ENCODE results near the gene PDLIM1. TPM values are rescaled to one million over a fixed set of nuclear protein-coding genes. Genes with fewer than 3 reads are reported as not detected.

Gene PDLIM1
- total RNA-seq, 1 experiment from 2014 or later: 202 TPM

GRCh38 chr10:95245425-95246055 is 45.3 kb downstream of the PDLIM1 start:
- Histone ChIP-seq H3K79me2 (ENCODE audit: low read depth) (0 out of 2 replicates have a peak, but pooled peaks cover 2% of the 10 kb centered on the region), H4K20me1 (ENCODE audit: insufficient read depth) (no peaks in the 10 kb centered on the region), H3K36me3 (ENCODE audit: low read depth) (no peaks in the 10 kb centered on the region), H3K4me3 (no peak overlapping the region), H3K4me1 (replicated peaks; ENCODE audit: insufficient read depth) (peaks cover 15% of the 10 kb centered on the region; the same call in 1 of the 2 replicates), H3K9me3 (ENCODE audit: insufficient read depth, low read depth) (no peaks in the 10 kb centered on the region), H2AFZ (no peak overlapping the region), H3F3A (ENCODE audit: insufficient read depth, low read depth) (peaks cover 19% of the 10 kb centered on the region; the same call in 1 of the 2 replicates), H3K9me2 (ENCODE audit: insufficient read depth) (no peaks in the 10 kb centered on the region), H3K27ac (no peak overlapping the region), H3K27me3 (ENCODE audit: insufficient read depth, low read depth) (no peaks in the 10 kb centered on the region), H3K4me2 (no peak overlapping the region)
- ChIA-PET POLR2A (ENCODE audit: unreplicated experiment) (no interaction called here), CTCF (no interaction called here)
- intact Hi-C loops (cut with micrococcal nuclease; ENCODE audit: unreplicated experiment): loop anchor here (1.0 to 10.0 kb wide), 4 partner anchors 19 to 281 kb away; partner anchors contain the start of gene PDLIM1
- BruUV-seq (replicated peaks): no TSS peak
- TF ChIP-seq CTCF (conservative IDR thresholded peaks at IDR 0.05) (no peak), EZH2 (IDR thresholded peaks at IDR 0.05; ENCODE audit: low read depth) (no peak)
- DNase-seq: no peak

GRCh38 chr10:95244152-95244551 is 46.7 kb downstream of the PDLIM1 start:
- H3K36me3 ChIP-seq (ENCODE audit: low read depth): no peaks in the 10 kb centered on the region
- no peaks in the 10 kb centered on the region for H3K9me3 ChIP-seq (ENCODE audit: insufficient read depth, low read depth)
- H4K20me1 ChIP-seq (ENCODE audit: insufficient read depth): no peaks in the 10 kb centered on the region
- no peak for TF ChIP-seq CTCF (conservative IDR thresholded peaks at IDR 0.05)
- TF ChIP-seq EZH2 (IDR thresholded peaks at IDR 0.05; ENCODE audit: low read depth): no peak
- H3K27me3 ChIP-seq (ENCODE audit: insufficient read depth, low read depth): no peaks in the 10 kb centered on the region
- H3K27ac ChIP-seq: no peak overlapping the region
- CTCF ChIA-PET: interaction anchor here (0.6 to 2.0 kb wide), 3 partner anchors 35 to 1059 kb away, joined by 6 to 25 read pairs (median 9); no protein-coding TSS in a partner anchor
- intact Hi-C loops (cut with micrococcal nuclease; ENCODE audit: unreplicated experiment): loop anchor here (10.0 kb wide), 1 partner anchor 279 kb away; no protein-coding TSS in a partner anchor
- no peak for DNase-seq
- no peak overlapping the region for H3K4me2 ChIP-seq
- BruUV-seq (replicated peaks): no TSS peak
- POLR2A ChIA-PET (ENCODE audit: unreplicated experiment): interaction anchor here (0.7 kb wide), 1 partner anchor 23 kb away, joined by 5 read pairs; no protein-coding TSS in a partner anchor
- peaks cover 19% of the 10 kb centered on the region; the same call in 1 of the 2 replicates for H3F3A ChIP-seq (ENCODE audit: insufficient read depth, low read depth)
- no peak overlapping the region for H3K4me3 ChIP-seq
- H3K9me2 ChIP-seq (ENCODE audit: insufficient read depth): no peaks in the 10 kb centered on the region
- H3K4me1 ChIP-seq (replicated peaks; ENCODE audit: insufficient read depth): peaks cover 15% of the 10 kb centered on the region; the same call in 1 of the 2 replicates
- H3K79me2 ChIP-seq (ENCODE audit: low read depth): no peaks in the 10 kb centered on the region
- H2AFZ ChIP-seq: no peak overlapping the region

- Histone ChIP-seq H4K20me1 (ENCODE audit: insufficient read depth) (no peaks in the 10 kb centered on the region), H3K4me2 (no peak overlapping the region), H3K9me3 (ENCODE audit: insufficient read depth, low read depth) (no peaks in the 10 kb centered on the region), H3K27ac (no peak overlapping the region), H3K4me1 (replicated peaks; ENCODE audit: insufficient read depth) (peaks cover 19% of the 10 kb centered on the region; the same call in 1 of the 2 replicates), H3K79me2 (ENCODE audit: low read depth) (no peaks in the 10 kb centered on the region), H3K9me2 (ENCODE audit: insufficient read depth) (no peaks in the 10 kb centered on the region), H3F3A (ENCODE audit: insufficient read depth, low read depth) (peaks cover 19% of the 10 kb centered on the region; the same call in 1 of the 2 replicates), H3K4me3 (no peak overlapping the region), H3K27me3 (ENCODE audit: insufficient read depth, low read depth) (no peaks in the 10 kb centered on the region), H3K36me3 (ENCODE audit: low read depth) (no peaks in the 10 kb centered on the region), H2AFZ (no peak overlapping the region)
- TF ChIP-seq EZH2 (IDR thresholded peaks at IDR 0.05; ENCODE audit: low read depth): no peak
- no peak for TF ChIP-seq CTCF (conservative IDR thresholded peaks at IDR 0.05)
- DNase-seq: no peak
- ChIA-PET POLR2A (ENCODE audit: unreplicated experiment) (no interaction called here), CTCF (interaction anchor here (0.5 to 2.0 kb wide), 3 partner anchors 21 to 60 kb away, joined by 3 to 25 read pairs (median 3); no protein-coding TSS in a partner anchor)
- intact Hi-C loops (cut with micrococcal nuclease; ENCODE audit: unreplicated experiment): loop anchor here (1.0 to 10.0 kb wide), 5 partner anchors 34 to 278 kb away; no protein-coding TSS in a partner anchor
- no TSS peak for BruUV-seq (replicated peaks)
Measured at GRCh38 chr10:95243318-95243617, 47.5 kb downstream of the PDLIM1 start.
